Sciatic nerve (tissue), 2 donors: ENCODE results near the gene SIRPG. TPM values are rescaled to one million over a fixed set of nuclear protein-coding genes. Genes with fewer than 3 reads are reported as not detected.

Source experiments
- ATAC-seq: fragments of 200-7000 bp; cut with Tn5 transposase; one replicate; pipeline ENCODE4 v1.9.1; 2020; ENCODE audit warnings: mild to moderate bottlenecking, moderate library complexity
- DNase-seq: peaks from one replicate; pipeline ENCODE4 v3.0.0-alpha.2; 2020; ENCODE audit warnings: low spot score
- intact Hi-C: fragments of 100-400 bp; cut with DNase I; formaldehyde crosslinking; loops from one replicate; pipeline ENCODE4 v1.14.2; 2022
- total RNA-seq: library from RNA; stranded (reverse); fragmentation: NEBNext Ultra II Directional; extraction: Animal tissue kit (Norgen Biotek cat#: 25700); gene quantifications from one replicate; pipeline ENCODE4 v1.2.1, GENCODE V29; 2021
- donor health status: DM: no; HTN: no; CAD: no.
- donor health status: DM: no; HTN: no; CAD: no.

Gene SIRPG
- total RNA-seq, 1 donor from 2014 or later: not detected

DNA sequence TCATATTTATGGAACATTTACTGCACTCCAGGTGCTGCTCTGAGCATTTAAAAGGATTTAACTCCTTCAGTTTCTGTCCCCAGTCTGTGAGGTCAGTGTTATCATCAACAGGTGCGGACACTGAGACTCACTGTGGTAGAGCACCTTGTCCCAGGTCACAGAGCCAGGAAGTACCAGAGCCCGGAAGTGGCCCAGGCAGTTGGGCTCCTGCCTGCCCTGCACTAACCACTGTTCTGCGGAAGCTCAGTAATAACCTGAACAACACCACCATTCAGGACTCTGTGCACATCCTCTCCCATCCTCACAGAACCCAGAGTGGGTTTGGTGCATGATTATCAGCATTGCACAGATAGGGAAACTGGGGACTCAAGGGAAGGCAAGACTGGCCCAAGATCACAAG is 16.8 kb upstream of the SIRPG start:
- DNase-seq (no peak), ATAC-seq (no peak)
- intact Hi-C loops: no loop called here

DNA sequence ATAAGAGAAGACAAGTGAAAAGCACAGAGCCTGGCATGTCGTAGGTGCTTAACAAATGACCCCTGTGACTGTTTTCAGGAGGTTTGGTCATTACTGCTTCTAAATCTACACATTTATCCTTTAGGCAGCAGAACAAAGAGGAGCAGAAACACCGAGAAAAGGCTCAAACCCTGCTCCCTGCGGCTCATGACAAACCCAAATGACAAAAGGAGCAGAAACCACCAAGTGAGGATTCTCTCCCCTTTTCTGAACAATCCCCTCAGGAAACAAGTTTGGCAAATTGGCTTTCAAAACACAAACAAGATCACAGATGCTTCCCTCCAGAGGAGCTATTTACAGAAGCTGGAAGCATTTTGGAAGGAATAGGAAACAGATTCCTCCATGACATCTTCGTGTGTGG is 15.8 kb upstream of the SIRPG start:
- no peak for DNase-seq
- intact Hi-C loops: no loop called here
- ATAC-seq: no peak

DNA sequence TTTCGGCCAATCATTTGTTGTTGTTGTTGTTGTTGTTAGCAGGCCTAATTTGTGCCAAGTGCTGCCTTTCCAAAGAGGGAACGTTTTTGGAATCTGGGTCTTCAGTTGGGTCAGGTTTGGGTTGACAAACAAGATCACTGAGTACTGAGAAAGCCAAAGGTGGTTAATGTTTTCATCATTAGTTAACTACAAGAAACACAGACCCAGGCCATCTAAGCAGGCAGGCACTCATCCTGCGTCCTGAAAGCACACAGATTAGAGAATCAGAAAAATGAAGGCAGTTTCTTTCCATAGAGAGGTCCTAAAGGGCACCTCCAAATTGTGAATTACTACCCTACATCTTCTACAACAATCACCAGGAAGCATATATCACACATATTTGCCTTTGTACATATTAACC is 15.1 kb upstream of the SIRPG start:
- DNase-seq (no peak), ATAC-seq (no peak)
- intact Hi-C loops: no loop called here

DNA sequence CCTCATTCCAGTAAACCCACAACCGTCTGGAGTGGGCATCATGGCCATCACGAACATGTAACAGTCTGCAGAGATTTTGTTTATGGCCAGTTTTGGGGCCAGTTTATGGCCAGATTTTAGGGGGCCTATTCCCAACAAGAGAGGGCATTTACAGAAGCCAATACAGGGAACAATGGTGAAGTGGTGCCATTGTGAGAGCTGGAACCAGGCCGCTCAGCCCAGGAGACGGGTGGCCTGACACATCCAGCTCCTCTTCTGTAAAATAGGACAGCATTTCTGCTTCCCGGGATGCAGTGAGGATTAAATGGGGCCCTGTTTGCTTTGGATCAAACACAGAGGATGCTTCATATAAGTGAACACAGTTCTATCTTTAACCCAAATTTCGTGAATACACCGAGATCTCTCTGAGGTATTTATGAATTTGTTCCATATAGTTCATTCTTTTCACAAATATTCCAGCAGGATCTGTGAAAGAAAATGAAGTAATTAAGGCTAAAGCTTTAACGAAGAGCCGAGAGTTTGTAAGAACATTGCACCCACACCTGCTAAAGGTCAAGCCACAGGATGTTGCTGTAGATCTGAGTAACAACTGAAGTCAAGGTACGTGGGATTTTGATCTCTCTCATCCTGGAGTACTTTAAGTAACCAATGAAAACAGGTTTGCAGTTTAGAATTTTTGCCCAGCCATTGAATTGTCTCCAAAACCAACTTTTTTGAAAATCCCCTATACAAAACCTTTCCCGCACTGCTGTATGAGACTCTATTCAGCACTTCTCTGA is 14.5 kb upstream of the SIRPG start:
- intact Hi-C loops: no loop called here
- ATAC-seq: no peak
- no peak for DNase-seq

DNA sequence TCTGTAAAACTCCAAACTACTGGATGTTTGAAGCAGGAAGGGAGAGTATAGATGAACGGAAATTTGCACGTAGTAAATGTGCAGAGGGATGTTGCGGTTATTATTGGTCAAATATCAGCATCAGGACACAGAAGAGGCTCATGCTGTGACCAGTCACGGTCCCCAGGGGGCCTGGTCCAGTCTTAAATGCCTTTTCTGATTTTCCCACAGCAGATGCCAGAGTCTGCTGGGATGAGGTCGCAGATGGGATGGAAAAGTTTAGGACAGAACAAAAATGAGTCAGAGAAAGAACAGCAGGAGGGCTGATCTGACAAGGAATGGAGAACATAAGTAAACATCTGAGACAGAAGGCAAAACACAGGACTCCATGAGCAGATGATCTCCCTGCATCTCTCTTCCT is 11.7 kb upstream of the SIRPG start:
- no peak for ATAC-seq
- DNase-seq: no peak
- intact Hi-C loops: no loop called here

DNA sequence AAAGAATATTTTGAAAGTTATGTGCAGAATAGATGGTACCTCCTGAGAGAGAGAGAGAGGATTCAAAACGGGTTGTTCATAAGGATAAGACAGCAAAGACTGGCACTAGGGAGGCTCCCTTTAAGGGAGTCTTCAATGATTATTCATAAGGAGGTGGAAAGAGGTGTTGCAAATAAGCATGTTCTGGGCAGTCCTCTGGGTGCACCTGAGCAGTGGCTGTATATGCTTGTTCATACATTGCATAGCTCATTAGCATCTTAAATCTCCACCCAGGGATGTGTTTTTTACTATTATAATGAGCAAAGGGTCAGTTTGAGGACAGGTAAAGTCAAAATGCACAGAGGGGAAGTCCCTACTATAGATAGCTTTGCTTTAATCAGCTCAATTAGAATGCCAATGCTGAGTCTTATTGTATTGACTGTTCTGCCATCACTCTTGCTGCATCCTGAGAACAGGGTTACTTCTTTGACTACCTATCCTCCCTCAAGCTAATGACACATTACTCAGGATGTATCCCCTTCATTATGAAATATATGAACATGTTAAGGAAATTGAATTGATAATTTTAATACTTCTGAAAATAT is 10.0 kb upstream of the SIRPG start:
- ATAC-seq (no peak), DNase-seq (no peak)
- intact Hi-C loops: no loop called here

DNA sequence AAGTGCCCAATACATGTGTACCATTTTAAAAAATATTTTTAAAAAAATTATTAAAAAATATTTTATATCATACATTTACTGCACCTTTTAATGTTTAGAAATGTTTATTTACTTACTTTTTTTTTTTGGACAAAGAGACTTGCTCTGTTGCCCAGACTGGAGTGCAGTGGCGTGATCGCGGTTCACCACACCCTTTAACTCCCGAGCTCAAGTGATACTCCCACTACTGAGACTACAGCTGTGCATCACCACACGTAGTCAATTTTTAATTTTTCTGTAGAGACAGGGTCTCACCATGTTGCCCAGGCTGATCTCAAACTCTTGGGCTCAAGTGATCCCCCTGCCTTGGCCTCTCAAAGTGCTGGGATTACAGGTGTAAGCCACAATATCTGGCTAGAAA is 9.2 kb upstream of the SIRPG start:
- DNase-seq (no peak), ATAC-seq (no peak)
- intact Hi-C loops: no loop called here

DNA sequence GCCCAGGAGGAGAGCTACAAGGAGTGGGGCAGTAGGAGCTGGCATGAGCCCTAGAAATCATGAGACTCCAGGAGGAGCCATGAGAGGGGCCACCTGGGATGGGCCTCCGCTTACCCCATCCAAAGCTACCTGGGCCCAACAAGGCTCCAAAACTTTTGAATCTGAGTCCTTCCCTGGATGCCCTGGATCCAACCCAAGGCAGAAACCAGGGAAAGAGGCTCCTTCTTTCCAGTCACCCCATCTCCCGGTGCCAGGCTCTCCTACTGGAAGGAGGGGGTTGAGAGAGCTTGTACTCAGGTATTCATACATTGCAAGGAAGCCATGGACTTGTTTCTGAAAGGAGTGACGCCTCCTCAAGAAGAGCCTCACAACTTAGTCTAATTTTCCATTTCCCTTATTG is 7.8 kb upstream of the SIRPG start:
- no peak for ATAC-seq
- intact Hi-C loops: no loop called here
- DNase-seq: no peak

DNA sequence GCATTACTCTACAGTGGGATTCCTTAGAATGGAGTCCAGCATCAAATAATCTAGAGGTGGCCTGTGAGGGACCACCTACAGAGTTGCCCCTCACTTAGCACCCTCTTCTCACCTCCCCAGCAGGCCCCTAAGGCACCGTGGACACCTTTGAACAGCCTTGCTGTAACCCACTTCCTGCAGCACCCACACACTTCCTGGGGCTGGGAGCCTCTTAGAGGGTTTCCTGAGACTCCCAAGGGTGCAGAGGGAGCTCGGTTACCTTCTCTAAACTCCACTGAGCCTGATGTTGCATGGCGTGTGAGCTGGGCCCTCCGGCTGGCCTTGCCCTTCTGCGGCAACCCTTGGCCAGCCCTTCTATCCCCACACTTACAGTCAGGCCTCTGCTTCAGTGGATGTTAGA is 7.3 kb upstream of the SIRPG start:
- DNase-seq (no peak), ATAC-seq (no peak)
- intact Hi-C loops: no loop called here

DNA sequence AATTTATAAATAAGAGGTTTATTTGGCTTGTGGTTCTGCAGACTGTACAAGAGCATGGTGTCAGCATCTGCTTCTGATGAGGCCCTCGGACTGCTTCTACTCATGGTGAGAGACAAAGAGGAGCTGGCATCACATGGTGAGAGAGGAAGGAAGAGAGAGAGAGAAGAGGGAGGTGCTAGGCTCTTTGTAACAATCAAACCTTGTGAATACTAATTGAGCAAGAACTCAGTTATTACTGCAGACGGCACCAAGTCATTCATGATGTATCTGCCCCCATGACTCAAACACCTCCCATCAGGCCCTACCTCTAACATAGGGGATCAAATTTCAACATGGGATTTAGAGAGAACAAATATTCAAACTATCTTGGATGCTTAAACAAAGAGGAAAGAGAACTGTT is 6.3 kb upstream of the SIRPG start:
- ATAC-seq: no peak
- intact Hi-C loops: no loop called here
- no peak for DNase-seq

DNA sequence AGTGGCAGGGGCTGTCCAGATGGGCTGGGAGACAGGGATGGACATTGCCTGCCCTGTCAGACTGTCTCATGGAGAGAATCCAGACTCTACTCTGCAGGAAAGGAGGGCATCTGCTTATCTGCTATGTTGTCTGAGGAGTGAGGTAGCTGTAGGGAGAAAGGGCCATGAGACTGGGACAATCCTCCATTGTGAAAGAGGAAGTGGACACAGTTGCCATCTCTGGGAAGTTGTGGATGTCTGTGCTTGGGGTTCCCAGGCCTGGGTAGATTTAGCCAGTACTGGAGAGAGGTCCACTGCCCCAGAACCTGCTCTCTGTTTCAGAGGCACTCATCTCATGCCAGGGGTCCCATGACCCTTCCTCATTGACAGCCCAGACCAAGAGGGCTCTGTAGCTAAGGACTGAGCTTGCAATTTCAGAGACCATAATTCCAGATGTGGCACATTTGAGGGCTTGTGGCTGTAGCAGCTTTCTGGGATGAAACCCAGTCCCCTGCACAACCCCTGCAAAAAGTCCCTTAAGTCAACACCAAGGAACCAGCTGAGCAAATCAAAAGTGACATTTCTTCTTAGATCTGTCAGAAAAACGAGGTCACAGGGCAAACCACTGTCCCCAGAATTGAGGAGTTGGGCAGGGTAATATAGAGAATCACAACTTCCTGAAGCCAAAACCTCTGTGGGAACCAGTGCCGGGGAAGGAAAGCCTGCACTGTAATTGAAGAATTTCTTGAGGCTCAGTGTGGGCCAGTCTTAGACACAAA is 4.1 kb upstream of the SIRPG start:
- ATAC-seq (no peak), DNase-seq (no peak)
- intact Hi-C loops: no loop called here

DNA sequence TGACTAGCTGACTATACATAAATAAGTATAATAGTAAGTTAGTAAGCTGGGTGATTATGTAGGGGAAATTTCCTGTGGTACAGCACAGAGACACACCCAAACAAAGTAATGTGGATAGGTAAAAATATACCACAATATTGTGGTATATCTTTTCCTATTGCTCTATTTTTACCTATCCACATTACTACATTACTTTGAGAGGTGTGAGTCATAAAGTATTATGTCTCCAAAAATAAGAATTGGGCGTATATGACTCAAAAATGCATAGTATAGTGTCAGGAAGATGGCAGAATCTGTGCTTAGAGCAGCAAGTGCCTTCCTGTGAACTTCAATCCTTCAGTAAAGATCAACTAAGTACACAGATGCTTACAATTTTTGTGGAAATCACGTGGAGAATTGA is 2.7 kb upstream of the SIRPG start:
- ATAC-seq (no peak), DNase-seq (no peak)
- intact Hi-C loops: no loop called here

DNA sequence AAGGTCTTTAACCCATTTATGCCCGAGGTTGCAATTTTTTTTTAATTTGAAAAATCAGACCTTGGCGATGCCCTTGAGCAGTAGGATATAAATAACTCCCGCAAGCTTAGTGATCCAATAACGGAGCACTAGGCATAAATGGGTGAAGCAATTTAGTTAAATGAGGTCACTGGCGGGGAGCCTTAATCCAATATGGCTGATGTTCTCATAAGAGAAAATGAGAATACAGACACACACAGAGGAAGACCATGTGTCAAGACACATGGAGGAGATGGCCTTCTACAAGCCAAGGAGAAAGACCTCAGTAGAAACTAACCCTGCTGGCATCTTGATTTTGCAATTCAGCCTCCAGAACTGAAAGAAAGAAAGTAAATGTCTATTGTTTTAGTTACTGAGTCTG is 735 bp downstream of the SIRPG start:
- DNase-seq: no peak
- no peak for ATAC-seq
- intact Hi-C loops: no loop called here

DNA sequence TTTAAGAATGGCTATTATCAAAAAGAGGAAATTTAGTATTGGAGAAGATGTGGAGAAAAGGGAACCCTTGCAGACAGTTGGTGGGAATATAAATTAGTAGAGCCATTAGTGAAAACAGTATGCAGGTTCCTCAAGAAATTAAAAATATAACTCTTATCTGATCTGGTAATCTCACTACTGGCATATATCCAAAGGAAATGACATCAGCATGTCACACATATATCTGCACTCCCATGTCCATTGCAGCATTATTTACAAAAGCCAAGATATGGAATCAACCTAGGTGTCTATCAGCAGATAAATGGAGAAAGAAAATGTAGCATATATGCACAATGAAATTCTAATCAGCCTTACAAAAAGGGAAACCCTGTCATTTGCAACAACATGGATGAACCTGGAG is 2.6 kb downstream of the SIRPG start:
- intact Hi-C loops: no loop called here
- DNase-seq: no peak
- no peak for ATAC-seq

DNA sequence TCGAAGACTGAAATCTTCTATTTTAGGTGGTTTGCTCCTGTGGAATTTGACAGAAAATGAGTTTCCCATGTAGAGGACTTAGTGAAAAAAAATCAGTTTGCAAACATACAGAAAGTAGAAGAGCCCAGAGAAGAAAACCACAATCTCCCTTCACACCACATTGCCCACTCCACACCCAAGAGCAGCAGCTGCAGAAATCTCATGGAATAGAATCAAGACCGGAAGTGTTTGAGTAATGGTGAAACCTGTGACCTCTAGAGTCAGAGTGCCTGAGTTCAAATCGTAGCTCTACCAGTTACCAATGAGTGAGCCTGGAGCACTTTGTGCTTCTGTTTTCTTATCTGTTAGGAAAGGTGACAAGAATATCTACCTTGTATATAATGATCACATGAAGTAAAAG is 4.6 kb downstream of the SIRPG start:
- DNase-seq: no peak
- ATAC-seq: no peak
- intact Hi-C loops: no loop called here

DNA sequence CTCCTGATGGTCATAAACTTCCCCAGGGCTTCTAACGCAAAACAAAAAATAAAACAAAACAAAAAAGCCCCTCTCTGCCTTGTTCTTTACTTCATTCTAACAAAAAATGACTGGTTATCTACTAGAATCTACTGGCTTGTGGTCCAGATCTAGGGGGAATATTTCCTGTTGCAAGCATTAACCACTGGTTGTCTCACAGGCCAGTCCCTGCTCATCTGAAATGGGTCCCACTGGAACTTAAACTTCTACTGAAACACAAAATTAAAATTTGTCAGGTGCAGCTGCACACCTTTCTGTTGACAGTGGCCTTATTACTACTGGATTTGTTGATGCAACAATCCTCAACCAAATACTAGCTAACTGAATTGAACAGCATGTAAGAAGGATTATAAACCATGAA is 5.5 kb downstream of the SIRPG start:
- intact Hi-C loops: no loop called here
- ATAC-seq (no peak), DNase-seq (no peak)

DNA sequence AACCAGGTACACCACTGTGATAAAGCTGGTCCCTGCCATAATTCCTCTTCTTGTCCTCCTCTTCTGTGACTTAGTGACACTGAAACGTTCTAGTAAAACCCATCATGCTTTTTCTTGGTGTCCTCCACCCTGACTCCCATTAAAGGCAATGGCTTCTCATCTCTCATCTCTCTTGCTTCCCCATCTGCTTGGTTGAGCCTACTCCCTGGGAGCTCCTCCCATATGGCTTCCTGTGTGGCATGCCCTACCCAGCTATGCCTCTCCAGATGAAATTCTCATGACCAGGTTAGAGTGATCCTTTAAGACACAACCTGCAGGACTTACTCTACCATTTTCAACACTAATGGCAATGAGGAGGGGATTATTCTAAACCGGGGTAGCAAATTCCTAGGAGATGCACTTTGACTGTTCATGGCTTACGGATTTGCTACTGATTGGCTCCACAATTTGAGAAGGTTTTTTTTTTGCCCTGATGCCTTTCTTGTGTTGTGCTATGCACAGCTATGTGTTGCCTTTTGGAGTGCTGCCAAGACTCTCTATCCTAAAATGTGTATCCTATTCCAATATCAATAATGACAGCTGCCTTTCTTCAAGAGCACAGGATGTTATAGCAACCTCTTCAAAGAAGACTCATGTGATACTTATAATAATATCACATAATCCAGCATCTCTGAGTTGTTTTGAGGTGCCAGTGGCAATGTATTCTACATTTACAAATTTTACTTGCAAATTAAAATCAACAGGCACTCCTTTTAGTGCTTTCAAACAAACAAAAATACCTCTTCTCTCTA is 6.1 kb downstream of the SIRPG start:
- ATAC-seq (no peak), DNase-seq (no peak)
- intact Hi-C loops: no loop called here

DNA sequence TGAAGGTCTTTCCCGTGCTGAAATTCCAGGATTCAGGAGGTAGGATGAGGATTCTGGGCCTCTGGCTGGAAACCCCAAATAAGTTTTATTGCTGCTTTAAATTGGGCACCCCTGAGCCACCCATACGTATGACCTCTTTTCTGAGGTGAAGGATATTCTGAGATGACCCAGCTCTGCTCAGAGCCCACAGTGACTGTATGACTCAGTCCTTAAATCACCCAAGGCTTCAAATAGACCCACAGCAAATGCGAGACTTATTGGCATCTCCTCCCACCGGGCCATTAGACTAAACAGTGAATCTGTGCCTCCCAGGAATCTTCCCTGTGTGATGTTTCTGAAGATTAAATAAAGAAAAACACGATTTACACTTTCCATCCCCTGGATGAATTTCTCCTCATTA is 9.5 kb downstream of the SIRPG start:
- intact Hi-C loops: no loop called here
- DNase-seq (no peak), ATAC-seq (no peak)

DNA sequence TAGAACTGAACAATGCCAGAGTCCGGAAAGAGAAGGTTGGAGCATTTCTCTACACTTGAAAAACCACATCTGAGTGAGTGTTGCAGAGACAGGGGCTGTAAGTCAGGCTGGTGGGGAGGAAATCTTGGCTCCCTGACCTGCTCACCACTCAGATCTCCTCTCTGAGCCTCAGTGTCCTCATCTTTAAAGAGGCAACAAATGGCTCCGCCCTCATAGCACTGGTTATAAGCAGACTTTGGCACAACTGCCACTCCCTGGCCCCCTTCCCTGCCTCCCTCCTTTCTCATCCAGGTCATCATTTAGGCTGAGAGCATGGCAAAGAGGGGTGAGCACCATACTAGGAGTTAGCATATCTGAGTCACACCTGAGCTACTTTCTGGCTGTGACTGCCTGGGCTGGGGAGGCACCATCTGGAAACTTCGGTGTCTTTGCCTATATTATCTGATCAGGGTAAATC is 10.6 kb downstream of the SIRPG start:
- intact Hi-C loops: no loop called here
- no peak for DNase-seq
- ATAC-seq: no peak
